CD4-positive, alpha-beta T cell treated with Interleukin-2 at 100 ng/mL for 4 hours (primary cell): Measurements from ENCODE around the gene DISC1.
"Not testable (repeated sequence)": the region's sequence is repeated elsewhere in the genome, so short reads cannot be mapped to it uniquely, and the experiment has no call there.

Experiments
- DNase-seq: peaks from one replicate; pipeline ENCODE4 v3.0.0-alpha.2; 2020; ENCODE audit warnings: low spot score

DISC1 gene

GRCh38 chr1:231626535-231626950 is at the start of gene DISC1:
TSS of gene DISC1 (plus strand) at chr1:231626790. CDS start at chr1:231626868, 78 bp downstream.
- peak; percentile 70 for DNase-seq

DNA sequence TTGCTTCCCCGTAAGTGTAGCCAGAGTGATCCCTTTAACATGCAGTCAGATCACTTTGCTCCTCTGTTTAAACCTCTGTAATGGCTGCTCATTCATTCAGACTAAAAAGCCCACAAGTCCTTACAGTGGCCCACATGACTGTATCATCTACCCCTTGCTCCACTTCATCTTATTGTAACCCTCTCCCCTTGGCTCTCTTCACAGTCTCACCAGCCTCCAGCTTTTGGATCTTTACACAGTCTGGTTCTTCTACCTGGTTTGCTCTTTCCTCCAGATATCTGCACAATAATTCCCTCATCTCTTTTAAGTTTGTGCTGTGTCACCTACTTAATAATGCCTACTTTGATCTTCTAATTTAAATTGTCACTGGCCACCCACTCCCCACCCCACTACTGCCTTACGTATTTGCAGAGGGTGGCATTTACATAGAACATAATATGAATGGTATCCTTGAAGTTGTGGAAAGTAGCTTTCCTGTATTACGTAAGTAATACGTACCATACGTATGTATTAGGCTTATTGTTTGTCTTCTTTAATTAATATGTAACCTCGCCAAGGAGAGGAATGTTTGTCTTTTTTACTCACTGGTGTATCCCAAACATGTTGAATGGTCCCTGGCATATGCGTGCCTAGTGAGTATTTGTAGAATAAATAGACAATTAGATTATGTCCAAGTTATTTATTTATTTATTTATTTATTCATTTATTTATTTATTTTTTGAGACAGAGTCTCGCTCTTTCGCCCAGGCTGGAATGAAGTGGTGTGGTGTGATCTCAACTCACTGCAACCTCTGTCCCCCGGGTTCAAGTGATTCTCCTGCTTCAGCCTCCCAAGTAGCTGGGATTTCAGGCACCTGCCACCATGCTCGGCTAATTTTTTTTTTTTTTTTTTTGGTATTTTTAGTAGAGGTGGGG is 49.5 kb upstream of the DISC1 start:
- no peak for DNase-seq

- no peak for DNase-seq
Observed at GRCh38 chr1:231580874-231581273, 45.7 kb upstream of the DISC1 start.

DNA sequence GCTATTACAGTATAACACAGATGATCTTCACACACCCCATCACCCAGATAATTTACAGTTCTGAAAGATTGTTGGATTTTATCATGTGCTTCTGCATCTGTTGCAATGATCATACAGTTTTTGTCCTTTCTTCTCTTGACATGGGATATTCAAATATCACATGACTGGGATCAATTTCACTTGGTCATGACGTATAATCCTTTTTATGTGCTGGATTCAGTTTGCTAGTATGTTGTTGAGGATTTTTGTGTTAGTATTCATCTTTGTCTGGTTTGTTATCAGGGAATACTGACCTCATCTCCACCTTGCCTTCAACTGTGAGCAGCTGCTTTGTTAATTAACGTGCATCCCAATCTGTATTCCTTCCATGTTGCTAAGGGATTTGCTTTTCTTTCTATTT is 44.7 kb upstream of the DISC1 start:
- no peak for DNase-seq

GRCh38 chr1:231583376-231583775 is 43.2 kb upstream of the DISC1 start:
- DNase-seq = no peak

- no peak for DNase-seq
Observed at GRCh38 chr1:231584117-231584516, 42.5 kb upstream of the DISC1 start.

GRCh38 chr1:231584921-231585320 is 41.7 kb upstream of the DISC1 start:
- no peak for DNase-seq

- peak; percentile 45 for DNase-seq
Observed at GRCh38 chr1:231590453-231591198, 36.0 kb upstream of the DISC1 start.

GRCh38 chr1:231591466-231591865 is 35.1 kb upstream of the DISC1 start:
- DNase-seq = no peak

DNA sequence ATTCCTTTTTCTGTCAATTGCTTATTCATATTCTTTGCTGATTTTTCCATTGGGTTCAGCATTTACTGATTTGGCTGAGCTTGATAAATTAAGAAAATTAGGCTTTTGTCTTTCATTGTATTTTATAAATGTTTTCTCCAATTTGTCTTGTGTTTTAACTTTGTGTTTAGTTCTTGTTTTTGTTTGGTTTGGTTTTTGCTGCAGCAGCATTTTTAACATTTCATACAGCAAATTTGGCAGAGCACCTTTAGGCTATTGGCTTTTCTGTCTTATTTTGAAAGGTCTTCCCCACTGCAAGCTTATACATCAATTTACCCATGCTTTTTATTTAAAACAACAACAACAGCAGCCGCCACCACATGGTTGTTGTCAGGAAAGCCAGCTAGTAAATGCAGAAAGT is 33.8 kb upstream of the DISC1 start:
- no peak for DNase-seq

DNA sequence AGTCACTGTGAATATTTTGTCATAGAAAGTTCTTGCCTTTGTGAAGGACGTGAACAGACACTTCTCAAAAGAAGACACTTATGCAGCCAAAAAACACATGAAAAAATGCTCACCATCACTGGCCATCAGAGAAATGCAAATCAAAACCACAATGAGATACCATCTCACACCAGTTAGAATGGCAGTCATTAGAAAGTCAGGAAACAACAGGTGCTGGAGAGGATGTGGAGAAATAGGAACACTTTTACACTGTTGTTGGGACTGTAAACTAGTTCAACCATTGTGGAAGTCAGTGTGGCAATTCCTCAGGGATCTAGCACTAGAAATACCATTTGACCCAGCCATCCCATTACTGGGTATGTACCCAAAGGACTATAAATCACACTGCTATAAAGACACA is 33.3 kb upstream of the DISC1 start:
- DNase-seq = not testable (repeated sequence)

DNA sequence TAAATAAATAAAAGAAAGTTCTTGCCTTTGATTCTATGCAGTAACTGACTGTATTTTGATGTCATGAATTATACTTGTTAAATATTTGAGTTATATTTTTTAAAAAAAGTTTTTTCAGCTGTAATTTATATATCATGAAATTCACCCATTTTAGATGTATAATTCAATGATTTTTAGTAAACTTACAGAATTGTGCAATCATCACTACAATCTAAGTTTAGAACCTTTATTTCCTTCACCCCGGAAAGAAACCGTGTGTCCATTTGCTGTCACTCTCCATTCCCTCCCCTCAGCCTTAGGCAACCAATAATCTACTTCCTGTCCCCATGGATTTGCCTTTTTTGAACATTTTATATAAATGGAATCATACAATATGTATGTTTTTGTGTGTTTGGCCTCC is 32.5 kb upstream of the DISC1 start:
- DNase-seq = no peak

DNA sequence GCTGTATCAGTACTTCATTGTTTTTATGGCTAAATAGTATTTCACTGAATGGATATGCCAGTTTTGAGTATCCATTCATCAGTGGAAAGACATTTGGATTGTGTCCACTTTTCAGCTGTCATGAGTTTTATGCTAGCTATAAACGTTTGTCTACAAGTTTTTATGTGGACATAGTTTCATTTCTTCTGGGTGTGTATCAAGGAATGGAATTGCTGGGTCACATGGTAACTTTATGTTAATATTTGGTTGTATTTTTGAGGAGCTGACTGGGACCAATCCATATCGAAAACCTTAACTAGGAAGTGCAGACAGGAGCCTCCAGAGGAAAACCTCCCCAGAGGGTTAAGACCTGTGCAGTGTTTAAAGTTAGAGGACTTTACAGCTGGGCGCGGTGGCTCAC is 31.8 kb upstream of the DISC1 start:
- no peak for DNase-seq

- DNase-seq = no peak
Observed at GRCh38 chr1:231596337-231596791, 30.2 kb upstream of the DISC1 start.

- DNase-seq = no peak
Observed at GRCh38 chr1:231597971-231598370, 28.6 kb upstream of the DISC1 start.

DNA sequence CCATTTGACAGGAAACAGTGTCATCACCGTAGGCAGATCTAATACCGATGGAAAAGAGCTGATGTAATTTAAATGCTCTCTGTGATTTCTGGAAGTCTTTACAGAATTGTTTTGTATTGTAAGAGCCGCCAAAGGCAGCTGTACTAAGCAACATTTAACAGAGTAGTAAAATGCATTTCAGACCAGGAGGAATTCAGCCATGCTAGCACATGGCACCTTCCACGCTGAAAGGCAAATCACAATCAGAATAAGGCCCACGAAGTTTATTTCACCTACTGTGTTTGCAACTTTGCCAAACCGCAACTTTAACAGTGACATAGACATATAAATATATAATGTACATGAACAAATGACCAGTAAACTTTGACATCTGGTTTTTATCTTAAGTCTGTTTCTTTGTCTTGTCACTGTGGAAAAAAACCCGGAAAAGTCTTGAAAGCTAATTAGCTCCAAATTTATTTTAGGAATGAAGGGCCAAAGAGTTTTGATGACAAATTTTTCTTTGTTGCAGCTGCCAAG is 26.1 kb upstream of the DISC1 start:
- DNase-seq = no peak

GRCh38 chr1:231601824-231602672 is 24.5 kb upstream of the DISC1 start:
- DNase-seq = no peak

DNA sequence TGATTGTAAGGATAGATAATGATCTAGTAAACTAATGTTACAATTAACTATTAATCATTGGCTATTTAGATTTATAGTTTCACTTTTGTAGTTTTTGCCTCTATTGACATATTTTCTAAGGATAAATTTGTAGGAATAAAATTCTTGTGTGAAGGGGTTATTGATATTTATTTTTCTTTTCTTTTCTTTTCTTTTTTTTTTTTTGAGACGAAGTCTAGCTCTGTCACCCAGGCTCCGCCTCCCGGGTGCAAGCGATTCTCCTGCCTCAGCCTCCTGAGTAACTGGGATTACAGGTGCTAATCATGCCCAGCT is 24.0 kb upstream of the DISC1 start:
- no peak for DNase-seq

GRCh38 chr1:231603598-231604275 is 22.9 kb upstream of the DISC1 start:
- DNase-seq = peak; percentile 68

- DNase-seq = no peak
Observed at GRCh38 chr1:231604276-231604621, 22.3 kb upstream of the DISC1 start.
